T-helper 17 cell (primary cell): ENCODE results near the gene OR12D1. TPM values are rescaled to one million over a fixed set of nuclear protein-coding genes. Genes with fewer than 3 reads are reported as not detected.
"Not testable (repeated sequence)": the region's sequence is repeated elsewhere in the genome, so short reads cannot be mapped to it uniquely, and the experiment has no call there.

Experiments used
- ATAC-seq: fragments of 150-1000 bp; cut with Tn5 transposase; 2 replicates; pipeline ENCODE4 v1.10.0; 2021; ENCODE audit warnings: mild to moderate bottlenecking, moderate library complexity
- DNase-seq, 3 donors: peaks; one replicate each; pipeline versions ENCODE4 v3.0.0 to v3.0.0-alpha.2; 2020 to 2021
- H3K9me3 ChIP-seq: one replicate; pipeline ENCODE4 v1.7.0; 2013; ENCODE audit warnings: low read length, mild to moderate bottlenecking; ENCODE audit not compliant: control insufficient read depth, poor library complexity, severe bottlenecking
- H3K27ac Mint-ChIP-seq: one replicate; pipeline ENCODE4 v1.8.0; 2022; ENCODE audit warnings: mild to moderate bottlenecking, moderate library complexity, mixed read lengths
- H3K27me3 Mint-ChIP-seq: one replicate; pipeline ENCODE4 v1.8.0; 2022; ENCODE audit warnings: mixed read lengths
- H3K36me3 Mint-ChIP-seq: one replicate; pipeline ENCODE4 v1.8.0; 2022; ENCODE audit warnings: low read depth, mixed read lengths
- H3K4me1 Mint-ChIP-seq: one replicate; pipeline ENCODE4 v1.8.0; 2022; ENCODE audit warnings: mild to moderate bottlenecking, mixed read lengths
- H3K4me3 Mint-ChIP-seq: one replicate; pipeline ENCODE4 v1.8.0; 2022; ENCODE audit warnings: mild to moderate bottlenecking, moderate library complexity, mixed read lengths
- total RNA-seq, 4 donors: library from RNA in 2 of 4; stranded (reverse) in 2 of 4; gene quantifications; one replicate each; pipeline ENCODE4 v1.2.3 and lab custom pipeline; 2022 to 2026

Gene OR12D1
- total RNA-seq, 2 donors from 2014 or later: not detected

DNA sequence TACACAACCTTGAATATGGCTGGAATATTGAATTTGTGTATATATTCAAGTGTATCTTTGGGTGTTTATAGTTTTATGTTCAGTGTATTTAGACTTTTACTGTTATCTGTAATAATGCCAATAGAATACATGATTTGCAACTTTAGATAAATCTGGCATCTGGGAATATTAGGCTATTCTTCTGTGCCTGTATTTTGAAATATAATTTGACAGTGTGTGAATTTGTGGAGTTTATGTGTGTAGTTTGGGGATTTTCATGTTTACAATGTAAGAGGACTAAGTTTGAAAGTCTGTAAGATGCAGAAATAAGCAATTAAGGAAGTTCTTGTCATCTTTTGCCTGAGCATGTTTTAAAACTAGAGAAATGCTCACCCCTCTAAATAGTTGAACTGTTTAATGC is 24.3 kb downstream of the OR12D1 start, which contains the start of gene OR10C1:
TSS of gene OR10C1 (plus strand) at position 301 of the 400 bp plus-strand sequence. CDS start 710 bp downstream, outside the sequence.
- H3K4me1 Mint-ChIP-seq: no peaks in the 10 kb centered on the region
- ATAC-seq (no peak), DNase-seq (no peak)
- H3K36me3 Mint-ChIP-seq: no peaks in the 10 kb centered on the region
- H3K9me3 ChIP-seq: no peaks in the 10 kb centered on the region
- H3K27ac Mint-ChIP-seq: no peak within 1 kb of the TSS
- peaks cover 55% of the 10 kb centered on the region for H3K27me3 Mint-ChIP-seq
- H3K4me3 Mint-ChIP-seq: no peak within 1 kb of the TSS

DNA sequence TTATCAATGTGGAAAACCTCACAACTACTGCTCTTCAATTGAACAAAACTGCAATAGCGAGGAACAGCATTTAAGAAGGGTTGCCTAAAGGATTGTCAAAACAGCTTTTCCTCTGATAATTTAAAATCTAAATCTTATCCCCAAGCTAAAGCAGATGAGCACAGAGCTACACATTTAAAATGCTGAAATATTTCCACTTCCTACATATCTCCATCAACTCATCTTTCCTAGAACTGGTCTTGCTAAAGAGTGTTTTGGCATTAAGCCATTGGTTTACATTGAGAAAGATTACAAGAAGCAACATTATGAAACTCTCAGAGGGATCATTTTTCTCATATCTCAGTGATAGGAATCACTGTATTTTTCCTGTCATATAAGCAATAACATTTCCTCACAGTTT is 28.0 kb downstream of the OR12D1 start:
- H3K27me3 Mint-ChIP-seq: peaks cover 47% of the 10 kb centered on the region

DNA sequence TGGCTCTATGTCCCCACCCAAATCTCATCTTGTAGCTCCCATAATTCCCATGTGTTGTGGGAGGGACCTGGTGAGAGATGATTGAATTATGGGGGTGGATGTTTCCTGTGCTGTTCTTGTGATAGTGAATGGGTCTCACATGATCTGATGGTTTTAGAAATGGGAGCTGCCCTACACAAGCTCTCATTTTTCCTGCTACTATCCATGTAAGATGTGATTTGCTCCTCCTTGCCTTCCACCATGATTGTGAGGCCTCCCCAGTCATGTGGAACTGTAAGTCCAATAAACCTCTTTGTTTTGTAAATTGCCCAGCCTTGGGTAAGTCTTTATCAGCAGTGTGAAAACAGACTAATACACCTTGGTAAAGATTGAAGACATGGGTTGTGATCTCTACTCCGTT is 29.3 kb downstream of the OR12D1 start:
- not testable (repeated sequence) for H3K36me3 Mint-ChIP-seq, H3K4me1 Mint-ChIP-seq, H3K27ac Mint-ChIP-seq, DNase-seq, H3K4me3 Mint-ChIP-seq, H3K9me3 ChIP-seq, ATAC-seq
- peaks cover 49% of the 10 kb centered on the region for H3K27me3 Mint-ChIP-seq

More for the DNA sequence above, 28.0 kb downstream of the OR12D1 start:
- H3K4me1 Mint-ChIP-seq: no peaks in the 10 kb centered on the region
- no peak for ATAC-seq
- H3K36me3 Mint-ChIP-seq: no peaks in the 10 kb centered on the region
- H3K27ac Mint-ChIP-seq: no peak overlapping the region
- no peak overlapping the region for H3K4me3 Mint-ChIP-seq
- DNase-seq: no peak
- H3K9me3 ChIP-seq: no peaks in the 10 kb centered on the region

DNA sequence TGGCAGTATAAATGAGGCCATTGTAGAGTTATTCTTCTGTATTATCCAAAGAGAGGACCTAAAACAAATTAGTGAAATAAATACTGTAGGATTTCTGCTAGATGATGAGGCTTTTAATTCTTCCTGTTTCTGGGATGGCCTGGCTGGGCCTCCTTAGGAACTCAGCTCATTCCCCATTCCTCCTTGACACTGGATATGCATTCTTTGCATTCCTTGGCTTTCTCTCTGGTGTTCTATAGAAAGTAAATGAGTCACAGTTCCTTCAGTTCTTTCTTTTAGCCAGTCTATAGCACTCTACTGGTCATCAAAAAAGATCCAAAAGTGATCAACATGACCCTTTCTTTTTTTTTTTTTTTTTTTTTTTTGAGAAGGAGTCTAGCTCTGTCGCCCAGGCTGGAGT is 32.9 kb downstream of the OR12D1 start:
- no peaks in the 10 kb centered on the region for H3K9me3 ChIP-seq
- Mint-ChIP-seq H3K27me3 (peaks cover 36% of the 10 kb centered on the region), H3K4me3 (no peak overlapping the region), H3K36me3 (peaks cover 4% of the 10 kb centered on the region), H3K4me1 (no peaks in the 10 kb centered on the region), H3K27ac (no peak overlapping the region)
- DNase-seq (no peak), ATAC-seq (no peak)

DNA sequence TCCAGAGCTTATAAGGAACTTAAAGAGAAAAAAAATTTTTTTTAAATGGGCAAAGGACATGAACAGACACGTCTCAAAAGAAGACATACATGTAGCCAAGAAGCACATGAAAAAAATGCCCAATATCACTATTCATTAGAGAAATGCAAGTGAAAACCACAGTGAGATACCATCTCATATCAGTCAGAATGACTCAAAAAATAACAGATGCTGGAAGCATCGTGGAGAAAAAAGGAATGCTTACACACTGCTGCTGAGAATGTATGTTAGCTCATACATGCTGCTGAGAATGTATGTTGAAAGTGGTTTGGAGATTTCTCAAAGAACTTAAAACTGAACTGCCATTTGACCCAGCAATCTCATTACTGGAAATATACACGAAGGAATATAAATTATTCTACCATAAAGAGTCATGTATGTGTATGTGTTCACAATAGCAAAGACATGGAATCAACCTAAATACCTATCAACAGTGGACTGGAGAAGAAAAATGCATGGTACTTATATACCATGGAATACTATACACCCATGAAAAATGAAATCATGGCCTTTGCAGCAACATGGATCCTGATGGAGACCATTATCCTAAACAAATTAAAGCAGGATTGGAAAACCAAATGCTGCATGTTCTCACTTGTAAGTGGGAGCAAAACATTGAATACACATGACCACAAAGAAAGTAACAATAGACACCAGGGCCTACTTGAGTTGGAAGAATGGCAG is 36.9 kb downstream of the OR12D1 start:
- H3K27ac Mint-ChIP-seq: no peak overlapping the region
- H3K27me3 Mint-ChIP-seq: peaks cover 24% of the 10 kb centered on the region
- DNase-seq: no peak
- H3K4me1 Mint-ChIP-seq: no peaks in the 10 kb centered on the region
- H3K4me3 Mint-ChIP-seq: no peak overlapping the region
- peaks cover 4% of the 10 kb centered on the region for H3K36me3 Mint-ChIP-seq
- no peak for ATAC-seq
- H3K9me3 ChIP-seq: no peaks in the 10 kb centered on the region

DNA sequence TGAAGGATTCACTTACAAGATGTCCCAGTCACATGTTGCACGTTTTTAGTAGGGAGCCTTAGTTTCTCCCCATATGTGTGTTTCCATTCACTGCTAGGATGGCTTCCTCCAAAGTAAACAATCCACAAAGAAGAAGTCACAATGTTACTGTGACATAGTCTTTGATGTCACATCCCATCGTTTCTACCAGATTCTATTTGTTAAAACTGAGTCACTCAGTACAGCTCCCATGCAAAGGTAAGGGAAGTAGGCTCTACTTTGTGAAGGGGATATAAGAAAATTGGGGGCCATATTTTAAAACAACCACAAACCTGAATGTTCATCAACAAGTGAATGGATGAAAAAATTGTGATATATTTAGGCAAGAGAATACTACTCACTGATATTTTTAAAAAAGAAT is 42.2 kb downstream of the OR12D1 start, which contains the start of the genes OR11A1 and OR2H1:
TSS of gene OR11A1 (minus strand) at position 101 of the 400 bp plus-strand sequence. CDS start 29,430 bp downstream, outside the sequence.
TSS of gene OR2H1 (plus strand) at position 185 of the 400 bp plus-strand sequence. CDS start 4,615 bp downstream, outside the sequence.
- no peak for DNase-seq
- Mint-ChIP-seq H3K36me3 (no peaks in the 10 kb centered on the region), H3K27me3 (peaks cover 32% of the 10 kb centered on the region), H3K27ac (no peak within 1 kb of the TSS), H3K4me3 (no peak within 1 kb of the TSS), H3K4me1 (no peaks in the 10 kb centered on the region)
- no peaks in the 10 kb centered on the region for H3K9me3 ChIP-seq
- ATAC-seq: no peak

DNA sequence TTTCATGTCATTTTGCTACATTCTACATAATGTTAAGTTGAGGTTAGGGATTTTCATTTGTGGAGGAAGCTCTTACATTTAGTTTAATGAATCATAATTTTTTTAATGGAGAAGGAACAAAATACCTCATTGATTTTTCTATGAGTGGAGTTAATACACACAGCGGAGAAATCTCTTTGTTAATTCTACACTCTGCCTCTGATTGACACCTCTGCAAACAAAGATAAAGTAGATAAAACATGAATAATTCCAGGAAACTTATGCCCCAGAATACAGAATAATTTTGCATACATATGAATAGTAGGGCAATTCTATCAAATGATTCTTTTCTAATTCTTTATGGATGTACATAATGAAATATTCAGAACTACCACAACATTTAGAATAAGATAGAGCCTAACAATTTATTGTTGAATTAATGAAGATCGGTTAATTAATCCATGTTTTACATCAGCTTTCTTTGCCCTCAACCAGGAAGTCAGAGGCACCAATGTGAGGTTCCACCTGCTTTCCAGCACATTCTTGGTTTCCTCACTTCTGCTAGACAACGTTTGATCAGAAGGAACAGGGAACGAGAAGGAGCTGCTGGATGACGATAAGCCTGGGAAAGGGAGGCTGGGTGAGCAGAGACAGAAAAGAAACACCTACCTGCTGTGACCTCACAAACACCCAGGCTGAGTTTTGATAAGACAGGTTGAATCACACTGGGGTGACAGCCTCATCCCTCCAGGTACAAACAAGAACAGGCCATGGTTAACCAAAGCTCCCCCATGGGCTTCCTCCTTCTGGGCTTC is 46.5 kb downstream of the OR12D1 start:
- no peaks in the 10 kb centered on the region for H3K4me1 Mint-ChIP-seq
- H3K27ac Mint-ChIP-seq: no peak overlapping the region
- H3K4me3 Mint-ChIP-seq: no peak overlapping the region
- ATAC-seq: no peak
- no peaks in the 10 kb centered on the region for H3K9me3 ChIP-seq
- H3K27me3 Mint-ChIP-seq: peaks cover 49% of the 10 kb centered on the region
- peaks cover 2% of the 10 kb centered on the region for H3K36me3 Mint-ChIP-seq
- DNase-seq: no peak

DNA sequence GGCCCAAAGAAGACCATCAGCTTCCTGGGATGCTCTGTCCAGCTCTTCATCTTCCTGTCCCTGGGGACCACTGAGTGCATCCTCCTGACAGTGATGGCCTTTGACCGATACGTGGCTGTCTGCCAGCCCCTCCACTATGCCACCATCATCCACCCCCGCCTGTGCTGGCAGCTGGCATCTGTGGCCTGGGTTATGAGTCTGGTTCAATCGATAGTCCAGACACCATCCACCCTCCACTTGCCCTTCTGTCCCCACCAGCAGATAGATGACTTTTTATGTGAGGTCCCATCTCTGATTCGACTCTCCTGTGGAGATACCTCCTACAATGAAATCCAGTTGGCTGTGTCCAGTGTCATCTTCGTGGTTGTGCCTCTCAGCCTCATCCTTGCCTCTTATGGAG is 47.3 kb downstream of the OR12D1 start:
- ATAC-seq: no peak
- H3K36me3 Mint-ChIP-seq: peaks cover 2% of the 10 kb centered on the region
- no peak overlapping the region for H3K27ac Mint-ChIP-seq
- no peak for DNase-seq
- H3K27me3 Mint-ChIP-seq: peaks cover 57% of the 10 kb centered on the region
- no peak overlapping the region for H3K4me3 Mint-ChIP-seq
- no peaks in the 10 kb centered on the region for H3K4me1 Mint-ChIP-seq
- no peaks in the 10 kb centered on the region for H3K9me3 ChIP-seq

DNA sequence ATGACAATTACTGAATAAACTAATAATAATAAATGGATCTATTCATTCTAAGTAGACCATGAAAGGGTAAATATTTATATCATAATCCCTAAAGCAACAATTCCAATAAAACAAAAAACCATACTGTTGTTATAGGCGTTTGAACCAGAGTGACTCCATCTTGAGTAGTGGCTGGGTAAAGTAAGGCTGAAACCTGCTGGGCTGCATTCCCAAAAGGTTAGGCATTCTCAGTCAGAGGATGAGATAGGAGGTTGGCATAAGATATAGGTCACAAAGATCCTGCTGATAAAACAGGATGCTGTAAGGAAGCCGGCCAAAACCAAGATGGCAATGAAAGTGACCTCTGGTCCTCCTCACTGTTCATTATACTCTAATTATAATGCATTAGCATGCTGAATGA is 50.6 kb downstream of the OR12D1 start:
- H3K4me1 Mint-ChIP-seq: no peaks in the 10 kb centered on the region
- no peak overlapping the region for H3K27ac Mint-ChIP-seq
- DNase-seq (no peak), ATAC-seq (no peak)
- H3K36me3 Mint-ChIP-seq: peaks cover 2% of the 10 kb centered on the region
- no peaks in the 10 kb centered on the region for H3K9me3 ChIP-seq
- peaks cover 52% of the 10 kb centered on the region for H3K27me3 Mint-ChIP-seq
- H3K4me3 Mint-ChIP-seq: no peak overlapping the region

DNA sequence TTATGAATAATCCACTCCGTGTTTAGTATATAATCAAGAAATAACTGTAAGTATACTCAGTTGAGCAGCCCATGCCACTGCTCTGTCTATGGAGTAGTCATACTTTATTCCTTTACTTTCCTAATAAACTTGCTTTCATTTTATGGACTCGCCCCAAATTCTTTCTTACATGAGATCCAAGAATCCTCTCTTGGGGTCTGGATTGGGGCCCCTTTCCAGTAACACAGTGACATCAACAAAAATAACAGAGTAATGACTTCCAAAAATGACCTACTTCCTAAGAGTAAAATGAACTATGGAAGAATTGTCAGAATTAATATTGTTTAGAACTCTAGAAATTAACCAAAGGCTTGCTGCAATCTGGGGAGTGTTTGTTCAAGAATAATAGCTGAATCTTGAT is 51.1 kb downstream of the OR12D1 start:
- H3K27me3 Mint-ChIP-seq: peaks cover 52% of the 10 kb centered on the region
- H3K27ac Mint-ChIP-seq: no peak overlapping the region
- DNase-seq: no peak
- H3K9me3 ChIP-seq: no peaks in the 10 kb centered on the region
- ATAC-seq: no peak
- H3K4me1 Mint-ChIP-seq: no peaks in the 10 kb centered on the region
- H3K4me3 Mint-ChIP-seq: no peak overlapping the region
- H3K36me3 Mint-ChIP-seq: peaks cover 2% of the 10 kb centered on the region

DNA sequence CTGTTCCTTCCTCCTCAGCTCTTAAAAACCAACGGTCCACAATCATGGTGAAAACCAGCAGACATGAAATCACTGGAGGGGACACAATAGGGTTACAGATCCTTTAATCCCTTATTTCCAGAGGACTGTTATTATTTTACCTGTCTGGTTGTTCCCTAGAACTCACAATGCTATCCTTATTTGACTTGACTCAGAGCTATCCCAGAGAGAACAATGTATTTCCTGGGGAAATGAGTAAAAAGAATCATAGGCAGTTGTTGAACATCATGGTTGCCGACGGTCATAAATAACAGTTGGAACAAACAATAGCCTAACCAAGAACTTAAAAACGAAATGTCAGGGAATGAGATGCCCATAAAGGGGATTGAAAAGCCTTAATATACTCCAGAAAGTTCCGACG is 51.5 kb downstream of the OR12D1 start:
- Mint-ChIP-seq H3K27me3 (peaks cover 52% of the 10 kb centered on the region), H3K27ac (no peak overlapping the region), H3K4me1 (no peaks in the 10 kb centered on the region), H3K4me3 (no peak overlapping the region), H3K36me3 (peaks cover 2% of the 10 kb centered on the region)
- ATAC-seq (no peak), DNase-seq (no peak)
- H3K9me3 ChIP-seq: no peaks in the 10 kb centered on the region
